Tibial nerve (tissue), 3 donors: ENCODE data around the gene GSG1L.

Experiments used
- POLR2A ChIP-seq, 2 donors: fragments of 450-650 bp; IDR thresholded peaks; one replicate each; pipeline ENCODE4 v1.6.1; 2017; ENCODE audit warnings: antibody characterized with exemption in 2 of 2, mild to moderate bottlenecking in 2 of 2, moderate library complexity in 2 of 2
- TF ChIP-seq, protein P1 (sequence below), 5 experiments: fragments of 200-600 bp in 3 of 5; fragments of 450-650 bp in 2 of 5; sonication (generic) in 3 of 5; IDR thresholded peaks; one replicate each; pipeline ENCODE4 v1.5.1; 2016 to 2019; ENCODE audit warnings: antibody characterized with exemption in 5 of 5, mild to moderate bottlenecking in 3 of 5, moderate library complexity in 2 of 5

DNA sequence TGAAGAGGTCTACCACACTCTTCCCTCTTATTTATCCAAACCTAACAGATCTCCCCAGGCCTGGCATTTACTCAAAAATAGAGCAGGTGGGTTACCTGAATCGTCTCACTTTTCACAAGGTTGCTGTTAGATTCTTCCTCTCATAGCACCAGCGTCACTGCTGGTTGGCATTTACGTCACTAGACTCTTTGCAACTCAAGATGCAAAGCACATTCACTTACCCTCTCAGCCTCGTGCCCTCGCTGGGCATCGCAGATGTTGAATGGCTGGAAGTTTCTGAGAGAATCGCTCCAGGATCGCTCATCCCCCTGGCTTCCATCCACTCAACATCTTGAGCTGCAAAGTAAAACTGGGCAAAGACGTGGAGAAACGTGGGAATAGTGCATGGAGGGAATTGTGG is 21.9 kb downstream of the GSG1L start:
- TF ChIP-seq, protein P1, sequence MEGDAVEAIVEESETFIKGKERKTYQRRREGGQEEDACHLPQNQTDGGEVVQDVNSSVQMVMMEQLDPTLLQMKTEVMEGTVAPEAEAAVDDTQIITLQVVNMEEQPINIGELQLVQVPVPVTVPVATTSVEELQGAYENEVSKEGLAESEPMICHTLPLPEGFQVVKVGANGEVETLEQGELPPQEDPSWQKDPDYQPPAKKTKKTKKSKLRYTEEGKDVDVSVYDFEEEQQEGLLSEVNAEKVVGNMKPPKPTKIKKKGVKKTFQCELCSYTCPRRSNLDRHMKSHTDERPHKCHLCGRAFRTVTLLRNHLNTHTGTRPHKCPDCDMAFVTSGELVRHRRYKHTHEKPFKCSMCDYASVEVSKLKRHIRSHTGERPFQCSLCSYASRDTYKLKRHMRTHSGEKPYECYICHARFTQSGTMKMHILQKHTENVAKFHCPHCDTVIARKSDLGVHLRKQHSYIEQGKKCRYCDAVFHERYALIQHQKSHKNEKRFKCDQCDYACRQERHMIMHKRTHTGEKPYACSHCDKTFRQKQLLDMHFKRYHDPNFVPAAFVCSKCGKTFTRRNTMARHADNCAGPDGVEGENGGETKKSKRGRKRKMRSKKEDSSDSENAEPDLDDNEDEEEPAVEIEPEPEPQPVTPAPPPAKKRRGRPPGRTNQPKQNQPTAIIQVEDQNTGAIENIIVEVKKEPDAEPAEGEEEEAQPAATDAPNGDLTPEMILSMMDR (IDR thresholded peaks at IDR 0.05), result no peak
- TF ChIP-seq POLR2A (IDR thresholded peaks at IDR 0.05), result no peak
